HEK293 (cell line): Measurements from ENCODE around the gene CRTAC1.

ENCODE experiments used
- CTCF ChIA-PET: fragments of 350-600 bp; formaldehyde crosslinking; extraction: SDS; loops from one replicate; lab custom pipeline; 2021; ENCODE audit warnings: antibody characterized with exemption; lab: Yijun Ruan, JAX
- POLR2A ChIA-PET: fragments of 300-600 bp; formaldehyde crosslinking; extraction: SDS; loops from one replicate; lab custom pipeline; 2020; ENCODE audit warnings: antibody characterized with exemption, inconsistent platforms; lab: Yijun Ruan, JAX
- H3K27ac ChIP-seq: fragments of 200-500 bp; sonication (Bioruptor generic); 2 replicates; pipeline ENCODE4 v1.5.1; 2014; ENCODE audit warnings: low read depth, low read length, control low read depth, inconsistent platforms; ENCODE audit errors: extremely low read depth
- H3K36me3 ChIP-seq, 2 experiments: fragments of 200-500 bp in 1 of 2; sonication (Bioruptor generic) in 1 of 2; 1 replicate in 1 of 2; 2 replicates in 1 of 2; pipeline ENCODE4 v1.5.1; 2014 to 2017; ENCODE audit warnings: inconsistent platforms in 2 of 2, low read length in 2 of 2; ENCODE audit not compliant: control insufficient read depth in 2 of 2, insufficient read depth in 1 of 2
- H3K4me1 ChIP-seq: fragments of 200-500 bp; sonication (Bioruptor generic); 2 replicates; pipeline ENCODE4 v1.5.1; 2014; ENCODE audit warnings: mild to moderate bottlenecking, low read length, inconsistent platforms; ENCODE audit not compliant: control insufficient read depth, insufficient read depth
- H3K4me3 ChIP-seq: 2 replicates; pipeline ENCODE4 v1.5.1; 2011; ENCODE audit warnings: low read depth, mild to moderate bottlenecking, control low read depth, low read length, moderate library complexity
- H3K9me3 ChIP-seq: fragments of 200-500 bp; sonication (Bioruptor generic); 2 replicates; pipeline ENCODE4 v1.5.1; 2014; ENCODE audit warnings: low read depth, low read length, inconsistent platforms; ENCODE audit not compliant: control insufficient read depth, insufficient read depth
- GLI4 ChIP-seq: fragments of 450-650 bp; formaldehyde crosslinking; IDR thresholded peaks from 2 replicates; pipeline ENCODE4 v1.5.1; 2016; ENCODE audit warnings: missing biosample characterization, missing genetic modification characterization
- PRDM2 ChIP-seq: fragments of 450-650 bp; formaldehyde crosslinking; IDR thresholded peaks from 2 replicates; pipeline ENCODE4 v1.5.1; 2016; ENCODE audit warnings: missing biosample characterization, missing genetic modification characterization, borderline replicate concordance
- ZBTB17 ChIP-seq: fragments of 450-650 bp; formaldehyde crosslinking; IDR thresholded peaks from 2 replicates; pipeline ENCODE4 v1.5.1; 2016; ENCODE audit warnings: missing biosample characterization, missing genetic modification characterization
- ZBTB48 ChIP-seq: fragments of 450-650 bp; formaldehyde crosslinking; IDR thresholded peaks from 2 replicates; pipeline ENCODE4 v1.5.1; 2016; ENCODE audit warnings: missing biosample characterization, missing genetic modification characterization
- ZBTB49 ChIP-seq: fragments of 450-650 bp; formaldehyde crosslinking; IDR thresholded peaks from 2 replicates; pipeline ENCODE4 v1.5.1; 2016; ENCODE audit warnings: missing biosample characterization, missing genetic modification characterization, low read depth
- ZFP69B ChIP-seq: fragments of 450-650 bp; formaldehyde crosslinking; IDR thresholded peaks from 2 replicates; pipeline ENCODE4 v1.5.1; 2016; ENCODE audit warnings: missing biosample characterization, missing genetic modification characterization
- ZNF157 ChIP-seq: fragments of 450-650 bp; formaldehyde crosslinking; IDR thresholded peaks from 2 replicates; pipeline ENCODE4 v1.5.1; 2016; ENCODE audit warnings: missing biosample characterization, missing genetic modification characterization
- ZNF426 ChIP-seq: fragments of 450-650 bp; formaldehyde crosslinking; IDR thresholded peaks from 2 replicates; pipeline ENCODE4 v1.5.1; 2017; ENCODE audit warnings: missing biosample characterization, missing genetic modification characterization, mild to moderate bottlenecking, inconsistent platforms, moderate library complexity
- ZNF518A ChIP-seq: fragments of 450-650 bp; formaldehyde crosslinking; conservative IDR thresholded peaks from 2 replicates; pipeline ENCODE4 v1.5.1; 2016; ENCODE audit warnings: low read depth, missing biosample characterization, missing genetic modification characterization
- ZNF555 ChIP-seq: fragments of 450-650 bp; formaldehyde crosslinking; conservative IDR thresholded peaks from 2 replicates; pipeline ENCODE4 v1.5.1; 2017; ENCODE audit warnings: missing biosample characterization, mild to moderate bottlenecking, missing genetic modification characterization, inconsistent platforms
- ZNF558 ChIP-seq: fragments of 450-650 bp; formaldehyde crosslinking; IDR thresholded peaks from 2 replicates; pipeline ENCODE4 v1.5.1; 2016; ENCODE audit warnings: missing biosample characterization, missing genetic modification characterization
- ZNF571 ChIP-seq: fragments of 450-650 bp; formaldehyde crosslinking; IDR thresholded peaks from 2 replicates; pipeline ENCODE4 v1.5.0; 2017; ENCODE audit warnings: missing biosample characterization, missing genetic modification characterization
- ZNF621 ChIP-seq: fragments of 450-650 bp; formaldehyde crosslinking; IDR thresholded peaks from 2 replicates; pipeline ENCODE4 v1.5.1; 2017; ENCODE audit warnings: missing biosample characterization, missing genetic modification characterization
- ZNF658 ChIP-seq: fragments of 450-650 bp; formaldehyde crosslinking; IDR thresholded peaks from 2 replicates; pipeline ENCODE4; 2016; ENCODE audit warnings: missing biosample characterization, missing genetic modification characterization
- ZNF701 ChIP-seq: fragments of 450-650 bp; formaldehyde crosslinking; IDR thresholded peaks from 2 replicates; pipeline ENCODE4 v1.5.1; 2016; ENCODE audit warnings: missing biosample characterization, missing genetic modification characterization
- ZNF791 ChIP-seq: fragments of 450-650 bp; formaldehyde crosslinking; IDR thresholded peaks from 2 replicates; pipeline ENCODE4 v1.5.1; 2016; ENCODE audit warnings: missing biosample characterization, missing genetic modification characterization

CRTAC1 gene

DNA sequence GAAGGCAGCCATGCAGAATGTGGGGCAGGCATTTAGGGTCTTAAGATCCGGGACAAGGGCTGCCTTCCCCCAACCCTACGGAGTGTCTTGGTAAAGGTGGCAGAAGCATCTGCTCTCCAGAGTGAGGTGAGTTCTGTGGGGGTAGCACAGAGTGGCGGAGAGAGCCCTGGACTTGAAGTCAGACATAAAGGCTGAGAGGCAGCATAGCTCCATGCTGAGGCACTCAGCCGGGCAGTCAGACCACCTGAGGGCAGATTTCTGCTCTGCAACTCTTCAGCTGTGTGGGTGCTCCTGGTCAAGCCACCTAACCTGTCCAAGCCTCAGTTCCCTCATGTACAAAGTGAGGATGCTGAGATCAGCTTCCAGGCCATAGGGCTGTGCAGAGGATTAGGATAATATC is 81.0 kb downstream of the CRTAC1 start:
- POLR2A ChIA-PET, result no interaction called here
- CTCF ChIA-PET, result interaction anchor here (1.2 to 1.3 kb wide), 2 partner anchors 78 to 96 kb away, joined by 3 read pairs; no protein-coding TSS in a partner anchor

DNA sequence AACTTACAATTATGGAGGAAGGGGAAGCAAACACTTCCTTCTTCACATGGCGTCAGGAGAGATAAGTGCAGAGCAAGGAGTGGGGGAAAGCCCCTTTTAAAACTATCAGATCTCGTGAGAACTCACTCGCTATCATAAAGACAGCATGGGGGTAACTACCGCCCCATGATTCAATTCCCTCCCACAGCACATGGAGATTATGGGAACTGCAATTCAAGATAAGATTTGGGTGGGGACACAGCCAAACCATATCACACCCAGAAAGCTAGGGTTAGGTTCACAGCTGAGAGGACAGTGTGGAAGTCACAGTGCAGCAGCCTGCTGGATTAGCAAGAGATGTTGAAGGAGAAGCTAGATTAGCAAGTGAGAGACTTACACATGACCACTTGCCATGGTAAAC is 81.6 kb downstream of the CRTAC1 start:
- H3K36me3 ChIP-seq, result no peaks in the 10 kb centered on the region
- ChIA-PET CTCF (interaction anchor here (1.3 kb wide), 1 partner anchor 79 kb away, joined by 3 read pairs; no protein-coding TSS in a partner anchor), POLR2A (no interaction called here)
- TF ChIP-seq ZFP69B (no peak), ZNF571 (tag by site-specific recombination) (no peak), ZNF157 (tag by site-specific recombination) (no peak), ZNF426 (no peak), PRDM2 (tag by site-specific recombination) (no peak), ZBTB49 (tag by site-specific recombination) (no peak), ZNF621 (tag by site-specific recombination) (no peak), ZBTB48 (no peak), GLI4 (tag by site-specific recombination) (no peak), ZNF701 (tag by site-specific recombination) (no peak), ZNF791 (no peak), ZBTB17 (no peak)
- no peaks in the 10 kb centered on the region for H3K9me3 ChIP-seq
- H3K4me3 ChIP-seq, result no peak overlapping the region
- no peaks in the 10 kb centered on the region for H3K4me1 ChIP-seq
- H3K27ac ChIP-seq, result no peak overlapping the region

More for the DNA sequence above, 81.0 kb downstream of the CRTAC1 start:
- H3K9me3 ChIP-seq, result no peaks in the 10 kb centered on the region
- H3K36me3 ChIP-seq, result no peaks in the 10 kb centered on the region
- H3K27ac ChIP-seq, result no peak overlapping the region
- H3K4me3 ChIP-seq, result no peak overlapping the region
- H3K4me1 ChIP-seq, result no peaks in the 10 kb centered on the region
- TF ChIP-seq ZNF555, result no peak
- no peak for TF ChIP-seq ZNF658 (tag by site-specific recombination)

DNA sequence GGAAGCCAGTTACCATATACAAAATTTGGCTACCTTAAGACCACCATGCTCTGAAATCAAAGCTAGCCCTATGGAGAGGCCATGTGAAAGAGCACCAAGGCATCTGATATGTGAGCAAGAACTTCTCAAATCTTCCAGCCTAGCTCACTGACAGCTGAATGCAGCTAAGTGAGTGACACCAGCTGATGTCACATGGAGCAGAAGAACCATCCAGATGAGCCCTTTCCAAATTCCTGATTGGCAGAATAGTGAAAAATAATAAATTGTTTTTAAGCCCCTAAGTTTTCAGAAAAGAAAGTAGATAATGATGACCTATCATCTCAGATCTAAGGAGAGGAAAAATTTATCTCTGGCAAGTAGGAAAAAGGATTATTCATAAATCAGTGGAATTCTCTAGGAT is 85.6 kb downstream of the CRTAC1 start:
- POLR2A ChIA-PET, result no interaction called here
- Histone ChIP-seq H3K27ac (no peak overlapping the region), H3K36me3 (no peaks in the 10 kb centered on the region), H3K9me3 (no peaks in the 10 kb centered on the region), H3K4me1 (no peaks in the 10 kb centered on the region), H3K4me3 (no peak overlapping the region)
- CTCF ChIA-PET, result interaction anchor here (1.3 kb wide), 1 partner anchor 84 kb away, joined by 4 read pairs; no protein-coding TSS in a partner anchor
- TF ChIP-seq ZNF558 (tag by site-specific recombination) (no peak), ZNF518A (tag by site-specific recombination) (no peak)
